Smooth muscle cell (in vitro differentiated cells): Measurements from ENCODE around the gene SPDL1. TPM values are rescaled to one million over a fixed set of nuclear protein-coding genes. Genes with fewer than 3 reads are reported as not detected.

Experiments used
- DNase-seq: peaks from one replicate; lab custom pipeline; 2025; ENCODE audit not compliant: unreplicated experiment; lab: John Stamatoyannopoulos, UW
- H2AFZ ChIP-seq: fragments of 200-600 bp; sonication (generic); 2 replicates; pipeline ENCODE4 v1.6.0; 2016; ENCODE audit warnings: antibody characterized with exemption, low read depth, mild to moderate bottlenecking
- H3F3A ChIP-seq: fragments of 200-600 bp; sonication (generic); 2 replicates; pipeline ENCODE4 v1.6.0; 2017; ENCODE audit warnings: antibody characterized with exemption, low read depth
- H3K27ac ChIP-seq: fragments of 200-600 bp; sonication (generic); 2 replicates; pipeline ENCODE4 v1.5.1; 2016; ENCODE audit warnings: low read depth, mild to moderate bottlenecking
- H3K27me3 ChIP-seq: fragments of 200-600 bp; sonication (generic); 2 replicates; pipeline ENCODE4 v1.6.1; 2016; ENCODE audit warnings: low read depth, mild to moderate bottlenecking
- H3K36me3 ChIP-seq: fragments of 200-600 bp; sonication (generic); 2 replicates; pipeline ENCODE4 v1.5.1; 2016; ENCODE audit warnings: low read depth
- H3K4me1 ChIP-seq: fragments of 200-600 bp; sonication (generic); 2 replicates; pipeline ENCODE4 v1.5.1; 2016; ENCODE audit warnings: low read depth
- H3K4me2 ChIP-seq: fragments of 200-600 bp; sonication (generic); 2 replicates; pipeline ENCODE4 v1.6.0; 2016; ENCODE audit warnings: mild to moderate bottlenecking
- H3K4me3 ChIP-seq: fragments of 200-600 bp; sonication (generic); 2 replicates; pipeline ENCODE4 v1.5.1; 2016; ENCODE audit warnings: mild to moderate bottlenecking
- H3K79me2 ChIP-seq: fragments of 200-600 bp; sonication (generic); 2 replicates; pipeline ENCODE4 v1.6.0; 2016; ENCODE audit warnings: low read depth, mild to moderate bottlenecking
- H3K9ac ChIP-seq: fragments of 200-600 bp; sonication (generic); 2 replicates; pipeline ENCODE4 v1.6.0; 2016; ENCODE audit warnings: low read depth
- H3K9me3 ChIP-seq: fragments of 200-600 bp; sonication (generic); replicated peaks from 2 replicates; pipeline ENCODE4 v1.5.1; 2016; ENCODE audit warnings: low read depth
- H4K20me1 ChIP-seq: fragments of 200-600 bp; sonication (generic); 2 replicates; pipeline ENCODE4 v1.6.0; 2016; ENCODE audit warnings: low read depth
- CTCF ChIP-seq: fragments of 200-600 bp; sonication (generic); IDR thresholded peaks from 2 replicates; pipeline ENCODE4 v1.5.1; 2017; ENCODE audit warnings: borderline replicate concordance, mild to moderate bottlenecking, antibody characterized with exemption; ENCODE audit not compliant: insufficient read depth, poor library complexity, severe bottlenecking
- WGBS: methylation state at CpG from one replicate; pipeline ENCODE4 v1.1.7; 2016; ENCODE audit warnings: low lambda C conversion rate; 5-methylcytosine and 5-hydroxymethylcytosine counted together
- polyA plus RNA-seq: library from polyadenylated mRNA; unstranded; fragments of >200 nt; fragmentation: Nextera tagmentation; extraction: Ambion mirVana; gene quantifications from 2 replicates; pipeline ENCODE4 v1.2.1, GENCODE V29; 2016
- small RNA-seq: library from RNA; depleted of rRNA; stranded (forward); fragments of <200 nt; gene quantifications from one replicate; pipeline ENCODE3, GENCODE V24; 2014
- total RNA-seq: library from RNA; depleted of rRNA; stranded (reverse); fragments of >200 nt; gene quantifications from 2 replicates; pipeline ENCODE4 v1.2.3, GENCODE V29; 2014

SPDL1 gene
- total and polyA plus RNA-seq, 2 experiments from 2014 or later = 28.0 to 75.2 TPM

GRCh38 chr5:169653091-169653490 lies 69.5 kb downstream of the SPDL1 start:
- Histone ChIP-seq H3K9ac (no peak overlapping the region), H2AFZ (no peak overlapping the region), H3K36me3 (no peaks in the 10 kb centered on the region), H3K27me3 (no peaks in the 10 kb centered on the region), H3K4me2 (no peak overlapping the region), H3F3A (peaks cover 13% of the 10 kb centered on the region), H3K9me3 (no peaks in the 10 kb centered on the region), H4K20me1 (no peaks in the 10 kb centered on the region), H3K4me1 (peaks cover 6% of the 10 kb centered on the region), H3K79me2 (no peaks in the 10 kb centered on the region), H3K4me3 (no peak overlapping the region), H3K27ac (no peak overlapping the region)
- TF ChIP-seq CTCF = no peak
- no peak for DNase-seq
- 55% methylated on average over 5 of the region's 5 CpGs for WGBS

Small RNAs within 50 kb of the gene (small RNA-seq; reads per million reads assigned to genes)
- not detected for gene RNU6-477P

Other genes starting within 250 kb of the SPDL1 start
- 0.31 and 3.0 TPM in 2 replicates for gene DOCK2, start 53.5 kb downstream of the SPDL1 start, total RNA-seq
- 0.40 and 0.73 TPM in 2 replicates for gene DOCK2, start 53.5 kb downstream of the SPDL1 start, polyA plus RNA-seq